ENCODE measurements around the gene CAMTA1. TPM values are rescaled to one million over a fixed set of nuclear protein-coding genes. Genes with fewer than 3 reads are reported as not detected.

Gene CAMTA1
- total RNA-seq, 6 donors from 2014 or later = 38.8 to 74.0 (median 46.1) TPM

DNA sequence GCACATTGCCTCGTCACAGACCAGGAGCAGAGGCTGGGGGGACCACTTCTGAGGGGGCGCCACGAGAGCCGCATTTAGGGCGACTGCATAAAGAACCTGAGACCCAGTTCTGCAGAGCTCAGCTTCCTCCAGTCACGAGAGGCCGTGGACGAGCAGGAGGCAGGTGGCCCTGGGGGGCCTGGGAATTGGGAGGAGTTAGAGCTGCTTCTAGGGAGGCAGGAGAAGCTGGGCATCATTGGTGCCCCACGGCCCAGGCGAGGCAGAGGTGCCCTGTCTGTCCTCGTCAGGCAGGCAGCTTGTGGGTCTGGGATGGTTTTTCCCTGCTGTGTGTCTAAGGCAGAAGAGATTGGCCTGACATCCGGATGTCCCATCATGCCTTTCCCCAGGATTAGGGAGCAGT lies 389.3 kb downstream of the CAMTA1 start:
- H3K4me3 ChIP-seq = no peak overlapping the region
- no peaks in the 10 kb centered on the region for H3K36me3 ChIP-seq
- ATAC-seq (ENCODE audit: low FRiP score in 2 of 2) = no peak
- H3K9me3 ChIP-seq = no peaks in the 10 kb centered on the region
- no peaks in the 10 kb centered on the region for H3K4me1 ChIP-seq
- peak in 1 of 2 donors; percentile 50 for DNase-seq
- 75 to 86% methylated on average over 9 to 10 of the region's 12 CpGs for WGBS, 2 donors
- no peak overlapping the region for H3K27ac ChIP-seq
- TF ChIP-seq POLR2A (IDR thresholded peaks at IDR 0.05) (no peak), EP300 (IDR thresholded peaks at IDR 0.05) (no peak), POLR2AphosphoS5 (IDR thresholded peaks at IDR 0.05) (no peak)
- TF ChIP-seq, protein P1, sequence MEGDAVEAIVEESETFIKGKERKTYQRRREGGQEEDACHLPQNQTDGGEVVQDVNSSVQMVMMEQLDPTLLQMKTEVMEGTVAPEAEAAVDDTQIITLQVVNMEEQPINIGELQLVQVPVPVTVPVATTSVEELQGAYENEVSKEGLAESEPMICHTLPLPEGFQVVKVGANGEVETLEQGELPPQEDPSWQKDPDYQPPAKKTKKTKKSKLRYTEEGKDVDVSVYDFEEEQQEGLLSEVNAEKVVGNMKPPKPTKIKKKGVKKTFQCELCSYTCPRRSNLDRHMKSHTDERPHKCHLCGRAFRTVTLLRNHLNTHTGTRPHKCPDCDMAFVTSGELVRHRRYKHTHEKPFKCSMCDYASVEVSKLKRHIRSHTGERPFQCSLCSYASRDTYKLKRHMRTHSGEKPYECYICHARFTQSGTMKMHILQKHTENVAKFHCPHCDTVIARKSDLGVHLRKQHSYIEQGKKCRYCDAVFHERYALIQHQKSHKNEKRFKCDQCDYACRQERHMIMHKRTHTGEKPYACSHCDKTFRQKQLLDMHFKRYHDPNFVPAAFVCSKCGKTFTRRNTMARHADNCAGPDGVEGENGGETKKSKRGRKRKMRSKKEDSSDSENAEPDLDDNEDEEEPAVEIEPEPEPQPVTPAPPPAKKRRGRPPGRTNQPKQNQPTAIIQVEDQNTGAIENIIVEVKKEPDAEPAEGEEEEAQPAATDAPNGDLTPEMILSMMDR (IDR thresholded peaks at IDR 0.05) = no peak
- no peaks in the 10 kb centered on the region for H3K27me3 ChIP-seq

DNA sequence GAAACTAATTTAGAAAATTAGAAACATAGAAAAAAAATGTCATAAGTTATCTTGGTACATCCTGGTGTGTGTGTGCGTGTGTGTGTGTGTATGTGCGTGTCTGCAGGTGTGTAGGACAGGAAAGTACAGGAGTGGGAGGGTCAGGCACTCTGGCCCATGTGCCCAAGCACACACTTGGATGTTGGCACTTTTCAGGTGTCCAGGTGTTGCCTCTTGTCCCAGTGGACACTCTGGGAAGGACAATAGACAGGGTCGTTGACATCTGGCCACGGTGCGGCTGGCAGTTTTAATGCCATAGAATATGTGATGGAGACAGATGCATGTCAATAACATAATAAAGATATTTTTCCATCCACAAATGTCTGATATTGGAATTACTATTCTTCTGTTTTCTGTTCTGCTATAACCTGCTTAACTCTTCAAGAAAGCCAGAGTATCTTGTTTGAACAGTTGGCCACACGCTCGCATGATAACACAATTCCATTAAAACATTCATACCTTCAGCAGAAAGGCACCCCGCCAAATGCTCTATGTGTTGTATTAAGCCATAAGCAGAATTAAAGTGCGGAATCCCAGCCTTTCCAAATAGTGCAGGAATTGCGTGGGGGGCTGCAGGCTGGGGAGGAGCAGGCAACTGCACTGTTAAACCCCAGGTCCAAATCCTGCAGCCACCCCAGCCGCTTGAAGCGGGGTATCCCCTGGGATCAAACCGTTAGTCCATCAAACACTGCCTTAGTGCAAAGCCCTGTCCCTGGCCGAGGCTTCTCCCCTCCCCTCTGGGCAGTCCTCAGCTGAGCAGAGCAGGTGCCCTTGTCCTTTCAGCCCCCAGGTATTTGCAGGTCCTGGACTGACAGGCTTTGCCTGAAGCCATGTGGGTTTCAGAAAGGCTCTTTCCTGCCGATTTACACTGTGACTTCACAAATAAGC lies 390.0 kb downstream of the CAMTA1 start:
- TF ChIP-seq POLR2A (IDR thresholded peaks at IDR 0.05) = no peak
- ATAC-seq (ENCODE audit: low FRiP score in 2 of 2) (no peak), DNase-seq (no peak)
- H3K27ac ChIP-seq = no peak overlapping the region
- H3K9me3 ChIP-seq = no peaks in the 10 kb centered on the region
- H3K4me1 ChIP-seq = no peaks in the 10 kb centered on the region
- no peaks in the 10 kb centered on the region for H3K27me3 ChIP-seq
- H3K4me3 ChIP-seq = no peak overlapping the region
- no peaks in the 10 kb centered on the region for H3K36me3 ChIP-seq
- WGBS, 2 donors = 81 to 87% methylated on average over 15 of the region's 15 CpGs

DNA sequence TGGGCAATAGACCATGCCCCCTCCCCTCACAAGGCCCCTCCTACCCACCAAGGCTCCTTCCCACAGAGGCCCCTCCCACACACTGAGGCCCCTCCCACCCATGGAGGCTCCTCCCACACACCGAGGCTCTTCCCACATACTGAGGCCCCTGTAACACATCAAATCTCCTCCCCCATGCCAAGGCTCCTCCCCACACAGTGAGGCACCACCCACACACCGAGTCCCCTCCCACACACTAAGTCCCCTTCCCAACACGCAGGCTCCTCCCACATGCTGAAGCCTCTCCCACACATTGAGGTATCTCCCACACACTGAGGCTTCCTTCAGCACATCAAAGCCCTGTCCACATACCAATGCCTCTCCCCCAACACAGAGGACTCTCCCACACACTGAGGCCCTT lies 391.8 kb downstream of the CAMTA1 start:
- H3K4me1 ChIP-seq = no peaks in the 10 kb centered on the region
- H3K27me3 ChIP-seq = no peaks in the 10 kb centered on the region
- no peaks in the 10 kb centered on the region for H3K36me3 ChIP-seq
- WGBS, 2 donors = 80 to 91% methylated on average over 3 of the region's 3 CpGs
- H3K27ac ChIP-seq = no peak overlapping the region
- DNase-seq (no peak), ATAC-seq (ENCODE audit: low FRiP score in 2 of 2) (no peak)
- TF ChIP-seq POLR2A (IDR thresholded peaks at IDR 0.05) = no peak
- no peak for TF ChIP-seq EP300 (IDR thresholded peaks at IDR 0.05)
- TF ChIP-seq POLR2AphosphoS5 (IDR thresholded peaks at IDR 0.05) = no peak
- TF ChIP-seq, protein P1 (IDR thresholded peaks at IDR 0.05) = no peak
- H3K9me3 ChIP-seq = peaks cover 5 to 12% (median 10%) of the 10 kb centered on the region in 4 donors
- no peak overlapping the region for H3K4me3 ChIP-seq

DNA sequence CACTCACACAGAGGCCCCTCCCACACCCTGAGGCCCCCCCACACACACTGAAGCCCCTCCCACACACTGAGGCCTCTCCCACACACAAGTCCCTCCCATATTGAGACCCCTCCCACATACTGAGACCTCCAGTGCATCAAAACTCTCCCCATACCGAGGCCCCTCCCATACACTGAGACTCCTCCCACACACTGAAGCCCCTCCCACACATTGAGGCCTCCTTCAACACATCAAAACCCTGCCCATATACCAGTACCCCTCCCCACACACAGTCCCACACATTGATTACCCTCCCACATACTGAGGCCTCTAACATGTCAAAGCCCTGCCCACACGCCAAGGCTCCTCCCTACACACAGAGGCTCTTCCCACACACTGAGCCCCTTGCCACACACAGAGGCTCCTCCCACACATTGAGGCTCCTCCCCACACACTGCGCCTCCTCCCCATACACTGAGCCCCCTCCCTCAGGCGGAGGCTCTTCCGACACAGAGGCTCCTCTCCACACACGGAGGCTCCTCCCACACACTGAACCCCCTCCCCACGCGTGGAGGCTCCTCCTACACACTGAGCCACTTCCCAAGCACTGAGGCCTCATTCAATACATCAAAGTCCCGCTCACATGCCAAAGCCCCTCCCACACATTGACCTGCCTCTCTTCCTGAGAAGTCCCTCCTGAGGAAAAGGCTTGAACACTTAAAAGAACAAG lies 392.3 kb downstream of the CAMTA1 start:
- H3K9me3 ChIP-seq = peaks cover 5 to 12% (median 10%) of the 10 kb centered on the region in 4 donors
- DNase-seq = no peak
- no peaks in the 10 kb centered on the region for H3K36me3 ChIP-seq
- WGBS, 2 donors = 63 to 66% methylated on average over 9 of the region's 9 CpGs
- H3K4me1 ChIP-seq = no peaks in the 10 kb centered on the region
- H3K4me3 ChIP-seq = no peak overlapping the region
- no peak for TF ChIP-seq POLR2AphosphoS5 (IDR thresholded peaks at IDR 0.05)
- no peak for TF ChIP-seq EP300 (IDR thresholded peaks at IDR 0.05)
- TF ChIP-seq, protein P1 (IDR thresholded peaks at IDR 0.05) = no peak
- no peak for TF ChIP-seq POLR2A (IDR thresholded peaks at IDR 0.05)
- no peaks in the 10 kb centered on the region for H3K27me3 ChIP-seq
- ATAC-seq (ENCODE audit: low FRiP score in 2 of 2) = peak in 1 of 2 donors; percentile 12
- no peak overlapping the region for H3K27ac ChIP-seq

DNA sequence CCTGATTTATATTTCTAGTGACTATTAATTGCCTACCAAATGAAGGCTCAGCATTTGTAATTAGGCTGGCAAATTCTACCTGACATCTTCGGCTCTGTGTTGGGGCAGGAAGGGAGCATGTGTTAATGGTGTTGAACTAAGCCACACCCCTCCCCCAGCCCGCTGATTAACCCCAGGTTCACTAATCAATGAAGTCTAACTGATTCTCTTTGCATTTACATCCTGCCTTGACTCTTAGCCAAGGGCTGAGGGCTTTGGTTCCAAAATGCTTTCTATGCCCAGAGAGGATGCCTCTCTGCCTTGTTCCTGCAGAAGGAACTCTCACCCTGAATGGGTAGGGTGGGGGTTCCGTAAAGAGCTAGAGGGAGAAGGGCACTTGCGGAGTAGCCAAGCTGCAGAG lies 393.1 kb downstream of the CAMTA1 start:
- H3K27me3 ChIP-seq = no peaks in the 10 kb centered on the region
- WGBS, 2 donors = 55 to 66% methylated on average over 4 of the region's 4 CpGs
- H3K27ac ChIP-seq = no peak overlapping the region
- no peak overlapping the region for H3K4me3 ChIP-seq
- ATAC-seq (ENCODE audit: low FRiP score in 2 of 2) (no peak), DNase-seq (no peak)
- peaks cover 5 to 12% (median 10%) of the 10 kb centered on the region in 4 donors for H3K9me3 ChIP-seq
- H3K36me3 ChIP-seq = no peaks in the 10 kb centered on the region
- no peaks in the 10 kb centered on the region for H3K4me1 ChIP-seq
- TF ChIP-seq POLR2A (IDR thresholded peaks at IDR 0.05) (no peak), POLR2AphosphoS5 (IDR thresholded peaks at IDR 0.05) (no peak), EP300 (IDR thresholded peaks at IDR 0.05) (no peak)
- TF ChIP-seq, protein P1 (IDR thresholded peaks at IDR 0.05) = no peak

Data from upper lobe of left lung (tissue), 6 donors.